ENCODE measurements around the gene ZNF761.

GRCh38 chr19:53388904-53389303 lies 42.9 kb upstream of the ZNF761 start:
- no peak for TF ChIP-seq CTCF (IDR thresholded peaks at IDR 0.05; ENCODE audit: insufficient read depth, low read length, poor library complexity, severe bottlenecking)
- TF ChIP-seq EZH2phosphoT487 (conservative IDR thresholded peaks at IDR 0.05; ENCODE audit: low read length): no peak

Data from SU-DHL-6 (cell line).